ENCODE results near the gene CNTFR.

The CNTFR gene

GRCh38 chr9:34507556-34507955, 82.0 kb downstream of the CNTFR start:
- no peak for DNase-seq (ENCODE audit: low spot score)

GRCh38 chr9:34506623-34507022, 82.9 kb downstream of the CNTFR start:
- DNase-seq (ENCODE audit: low spot score) = no peak

GRCh38 chr9:34505370-34506120, 84.0 kb downstream of the CNTFR start:
- DNase-seq (ENCODE audit: low spot score) = no peak

- no peak for DNase-seq (ENCODE audit: low spot score)
These were observed 86.1 kb downstream of the CNTFR start for GRCh38 chr9:34503406-34503805.

- no peak for DNase-seq (ENCODE audit: low spot score)
These were observed 86.6 kb downstream of the CNTFR start for GRCh38 chr9:34502891-34503290.

- DNase-seq (ENCODE audit: low spot score) = no peak
These were observed 87.1 kb downstream of the CNTFR start for GRCh38 chr9:34502471-34502870.

GRCh38 chr9:34501889-34502425, 87.6 kb downstream of the CNTFR start:
- no peak for DNase-seq (ENCODE audit: low spot score)

Data from CD4-positive, alpha-beta T cell treated with Interleukin-2 at 100 ng/mL for 4 hours (primary cell).